Suprapubic skin (tissue), 4 donors: ENCODE results near the gene MED29.
A peak's percentile ranks its signal among the peaks of the same experiment; 100 is the strongest.

Experiments used
- POLR2A ChIP-seq, 2 donors: fragments of 450-650 bp; IDR thresholded peaks; one replicate each; pipeline ENCODE4 v1.6.1; 2017; ENCODE audit warnings: antibody characterized with exemption in 2 of 2, mild to moderate bottlenecking in 2 of 2, moderate library complexity in 2 of 2
- POLR2AphosphoS5 ChIP-seq, 3 donors: sonication (generic); formaldehyde crosslinking; IDR thresholded peaks; one replicate each; pipeline ENCODE4 v1.6.1; 2017; ENCODE audit warnings: antibody characterized with exemption in 3 of 3
- TF ChIP-seq, protein P1 (sequence below), 2 donors: fragments of 200-600 bp in 1 of 2; fragments of 450-650 bp in 1 of 2; sonication (generic) in 1 of 2; IDR thresholded peaks; one replicate each; pipeline ENCODE4 v1.5.1; 2016 to 2019; ENCODE audit warnings: antibody characterized with exemption in 2 of 2, mild to moderate bottlenecking in 1 of 2, moderate library complexity in 1 of 2

GRCh38 chr19:39430675-39431593, 39.8 kb downstream of the MED29 start:
- TF ChIP-seq POLR2A (IDR thresholded peaks at IDR 0.05) = no peak
- peak in 2 of 3 donors; percentile 23 to 54 for TF ChIP-seq POLR2AphosphoS5 (IDR thresholded peaks at IDR 0.05)
- TF ChIP-seq, protein P1, sequence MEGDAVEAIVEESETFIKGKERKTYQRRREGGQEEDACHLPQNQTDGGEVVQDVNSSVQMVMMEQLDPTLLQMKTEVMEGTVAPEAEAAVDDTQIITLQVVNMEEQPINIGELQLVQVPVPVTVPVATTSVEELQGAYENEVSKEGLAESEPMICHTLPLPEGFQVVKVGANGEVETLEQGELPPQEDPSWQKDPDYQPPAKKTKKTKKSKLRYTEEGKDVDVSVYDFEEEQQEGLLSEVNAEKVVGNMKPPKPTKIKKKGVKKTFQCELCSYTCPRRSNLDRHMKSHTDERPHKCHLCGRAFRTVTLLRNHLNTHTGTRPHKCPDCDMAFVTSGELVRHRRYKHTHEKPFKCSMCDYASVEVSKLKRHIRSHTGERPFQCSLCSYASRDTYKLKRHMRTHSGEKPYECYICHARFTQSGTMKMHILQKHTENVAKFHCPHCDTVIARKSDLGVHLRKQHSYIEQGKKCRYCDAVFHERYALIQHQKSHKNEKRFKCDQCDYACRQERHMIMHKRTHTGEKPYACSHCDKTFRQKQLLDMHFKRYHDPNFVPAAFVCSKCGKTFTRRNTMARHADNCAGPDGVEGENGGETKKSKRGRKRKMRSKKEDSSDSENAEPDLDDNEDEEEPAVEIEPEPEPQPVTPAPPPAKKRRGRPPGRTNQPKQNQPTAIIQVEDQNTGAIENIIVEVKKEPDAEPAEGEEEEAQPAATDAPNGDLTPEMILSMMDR (IDR thresholded peaks at IDR 0.05) = no peak
